Bone marrow (tissue), 2 donors: ENCODE results near the gene ECHS1.
"Not testable (repeated sequence)": the region's sequence is repeated elsewhere in the genome, so short reads cannot be mapped to it uniquely, and the experiment has no call there.

ENCODE experiments used
- DNase-seq, 2 donors: peaks; one replicate each; lab custom pipeline; 2025; lab: John Stamatoyannopoulos, UW

The ECHS1 gene

GRCh38 chr10:133378251-133379096, 5.3 kb upstream of the ECHS1 start:
- peak; percentile 17 to 50 for DNase-seq

GRCh38 chr10:133377818-133378250, 4.7 kb upstream of the ECHS1 start:
- DNase-seq = no peak

- no peak for DNase-seq
These were observed 4.1 kb upstream of the ECHS1 start for GRCh38 chr10:133377025-133377817.

- DNase-seq = not testable (repeated sequence)
These were observed 3.0 kb upstream of the ECHS1 start for GRCh38 chr10:133376183-133376582.

- no peak for DNase-seq
These were observed 2.4 kb upstream of the ECHS1 start for GRCh38 chr10:133375357-133376115.

GRCh38 chr10:133372507-133372906, 647 bp downstream of the ECHS1 start:
- no peak for DNase-seq

- DNase-seq = no peak
These were observed 2.9 kb downstream of the ECHS1 start for GRCh38 chr10:133370030-133370786.

- DNase-seq = no peak
These were observed 5.0 kb downstream of the ECHS1 start for GRCh38 chr10:133368153-133368552.

- not testable (repeated sequence) for DNase-seq
These were observed 5.7 kb downstream of the ECHS1 start for GRCh38 chr10:133367461-133367860.

GRCh38 chr10:133366751-133367150, 6.4 kb downstream of the ECHS1 start:
- DNase-seq = no peak

- DNase-seq = no peak
These were observed 7.0 kb downstream of the ECHS1 start for GRCh38 chr10:133366130-133366478.

- no peak for DNase-seq
These were observed 7.6 kb downstream of the ECHS1 start for GRCh38 chr10:133365461-133366129.

- no peak for DNase-seq
These were observed 8.3 kb downstream of the ECHS1 start for GRCh38 chr10:133364645-133365431.

GRCh38 chr10:133362846-133363245, 10.3 kb downstream of the ECHS1 start:
- no peak for DNase-seq

- no peak for DNase-seq
These were observed 11.2 kb downstream of the ECHS1 start for GRCh38 chr10:133361773-133362441.

- no peak for DNase-seq
These were observed 11.9 kb downstream of the ECHS1 start for GRCh38 chr10:133361227-133361626.

- DNase-seq = no peak
These were observed 13.1 kb downstream of the ECHS1 start for GRCh38 chr10:133359972-133360610.

GRCh38 chr10:133359554-133359971, 13.6 kb downstream of the ECHS1 start:
- no peak for DNase-seq

GRCh38 chr10:133358925-133359310, 14.2 kb downstream of the ECHS1 start:
- DNase-seq = no peak
